DOHH2 (cell line): Measurements from ENCODE around the gene NUMBL.

Experiments
- CTCF ChIP-seq: fragments of 200-600 bp; sonication (generic); IDR thresholded peaks from one replicate; pipeline ENCODE4 v1.5.1; 2014; ENCODE audit warnings: antibody characterized with exemption, mild to moderate bottlenecking, low read depth, low read length; ENCODE audit not compliant: poor library complexity, severe bottlenecking
- EZH2phosphoT487 ChIP-seq: fragments of 200-600 bp; sonication (generic); IDR thresholded peaks from 2 replicates; pipeline ENCODE4 v1.6.1; 2017; ENCODE audit warnings: borderline replicate concordance, mild to moderate bottlenecking, antibody characterized with exemption, low read length, moderate library complexity, mixed read lengths

GRCh38 chr19:40737102-40737644, 46.7 kb upstream of the NUMBL start:
- no peak for TF ChIP-seq CTCF
- no peak for TF ChIP-seq EZH2phosphoT487
